Measurements from ENCODE around the gene CST3. TPM values are rescaled to one million over a fixed set of nuclear protein-coding genes. Genes with fewer than 3 reads are reported as not detected.
"Not testable (repeated sequence)": the region's sequence is repeated elsewhere in the genome, so short reads cannot be mapped to it uniquely, and the experiment has no call there.

Gene CST3
- total RNA-seq, 1 experiment from 2014 or later, result 515 TPM

DNA sequence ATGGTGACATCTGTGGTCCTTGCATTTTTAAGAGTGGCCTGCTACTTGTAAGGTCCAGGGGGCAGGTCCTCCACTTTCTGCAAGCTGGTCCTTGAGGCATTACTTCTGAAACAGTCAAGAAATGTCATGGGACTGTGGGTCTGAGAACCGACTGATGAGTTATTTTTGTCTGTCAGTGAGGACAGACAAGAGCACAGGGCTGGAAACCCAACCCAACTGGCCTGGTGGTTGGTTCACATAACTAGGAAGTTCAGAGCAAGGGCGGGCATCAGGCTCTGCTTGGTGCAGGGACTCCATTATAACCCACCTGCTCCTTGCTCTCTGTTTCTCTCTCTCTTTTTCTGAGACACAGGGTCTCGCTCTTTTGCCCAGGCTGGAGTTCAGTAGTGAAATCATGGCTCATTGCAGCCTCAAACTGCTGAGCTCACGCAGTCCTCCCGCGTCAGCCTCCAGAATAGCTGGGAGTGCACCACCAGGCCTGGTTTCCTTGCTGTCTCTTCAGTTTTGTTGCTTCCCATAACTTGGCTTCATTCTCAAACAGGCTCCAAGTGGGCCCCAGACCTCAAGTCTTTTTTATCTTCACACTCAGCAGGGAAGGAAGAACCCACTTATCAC lies 9.2 kb downstream of the CST3 start:
- no peak for DNase-seq (ENCODE audit: low read depth)

DNA sequence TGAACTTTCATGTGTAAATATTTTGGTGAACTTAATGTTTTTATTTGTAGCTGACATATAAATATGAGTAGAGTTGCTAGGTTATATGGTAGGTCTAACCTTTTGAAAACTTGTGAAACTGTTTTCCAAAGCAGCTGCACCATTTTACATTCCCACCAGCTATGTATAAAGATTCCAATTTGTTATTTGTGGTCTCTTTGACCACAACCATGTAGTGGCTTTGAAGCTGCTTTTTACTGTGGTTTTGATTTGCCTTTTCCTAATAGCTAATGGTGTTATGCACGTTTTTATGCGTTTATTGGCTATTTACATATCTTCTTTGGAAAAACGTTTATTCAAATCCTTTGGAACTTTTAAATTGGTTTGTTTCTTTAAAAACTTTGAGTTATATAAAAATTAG lies 10.3 kb downstream of the CST3 start:
- peak; percentile 43 for DNase-seq (ENCODE audit: low read depth)

DNA sequence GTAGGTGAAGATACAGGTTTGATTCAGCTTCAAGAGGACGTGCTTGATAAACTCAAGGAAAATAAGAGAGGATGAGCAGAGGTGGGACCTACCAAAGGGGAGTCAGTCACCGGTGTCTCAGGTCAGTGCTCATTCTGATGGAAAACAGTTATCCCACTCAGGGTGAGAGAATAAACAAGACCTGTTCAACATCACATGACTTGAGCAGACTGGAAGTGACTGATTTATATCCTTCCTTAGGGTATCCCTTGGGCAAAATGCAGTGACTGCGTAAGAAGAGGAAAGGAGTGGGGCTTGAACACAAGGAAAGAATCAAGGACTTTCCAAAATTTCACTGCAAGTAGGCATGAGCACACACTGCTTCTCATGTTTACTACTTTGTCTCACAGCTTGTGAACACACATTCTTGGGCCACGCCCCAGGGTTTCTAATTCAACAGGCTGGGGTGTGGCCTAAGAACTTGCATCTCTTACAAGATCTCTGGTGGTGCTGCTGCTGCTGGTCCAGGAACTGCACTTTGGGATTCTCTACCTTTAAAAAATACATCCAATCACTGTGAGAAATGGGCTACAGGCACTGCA lies 11.6 kb downstream of the CST3 start:
- DNase-seq (ENCODE audit: low read depth), result peak; percentile 48

DNA sequence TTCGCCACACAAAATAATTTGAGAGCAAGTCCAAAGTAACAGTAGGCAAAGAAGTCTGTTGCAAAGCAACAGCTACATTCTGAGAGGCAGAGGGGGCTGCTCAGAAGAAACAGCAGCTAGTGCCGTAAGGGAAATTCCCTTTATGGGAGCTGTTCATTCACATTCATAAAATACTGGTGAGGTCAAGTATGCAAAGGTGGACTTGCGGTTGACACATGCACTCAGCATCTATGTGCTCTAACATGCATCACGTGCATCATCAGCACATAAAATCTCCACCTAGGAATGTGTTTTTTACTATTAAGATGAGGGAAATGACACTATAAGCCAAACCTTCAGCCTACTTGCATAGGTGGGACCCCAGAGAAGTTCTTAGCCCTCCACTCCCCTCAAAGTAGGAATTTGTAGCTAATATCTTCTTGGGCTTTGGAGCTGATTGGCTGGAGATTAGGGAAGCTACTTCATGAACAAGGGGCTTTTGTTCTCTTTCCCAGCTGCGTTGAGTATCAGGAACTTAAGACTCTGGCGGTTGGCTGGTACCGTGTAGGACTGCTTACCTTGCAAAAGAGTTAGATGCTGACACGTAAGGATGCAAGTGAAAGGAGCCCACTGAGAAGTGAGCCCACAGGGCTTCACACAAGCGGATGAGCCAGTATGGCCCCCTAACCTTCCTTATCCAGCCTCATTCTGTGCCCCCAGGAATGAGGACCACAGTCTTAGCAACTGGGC lies 12.4 kb downstream of the CST3 start:
- no peak for DNase-seq (ENCODE audit: low read depth)

DNA sequence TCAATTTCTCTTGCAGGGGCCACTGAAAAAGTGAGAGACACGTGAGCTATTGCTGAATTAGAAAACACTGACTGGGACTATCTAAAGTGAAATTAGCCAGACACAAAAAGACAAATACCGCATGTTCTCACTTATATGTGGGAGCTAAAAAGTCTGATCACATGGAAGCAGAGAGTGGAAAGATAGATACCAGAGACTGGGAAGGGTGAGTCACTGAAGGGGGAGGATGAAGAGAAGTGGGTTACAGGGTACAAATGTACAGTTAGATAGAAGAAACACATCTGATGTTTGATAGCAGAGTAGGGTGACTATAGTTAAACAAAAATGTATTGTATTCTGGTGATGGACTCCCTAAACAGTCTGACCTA lies 13.4 kb downstream of the CST3 start:
- DNase-seq (ENCODE audit: low read depth), result peak; percentile 52

DNA sequence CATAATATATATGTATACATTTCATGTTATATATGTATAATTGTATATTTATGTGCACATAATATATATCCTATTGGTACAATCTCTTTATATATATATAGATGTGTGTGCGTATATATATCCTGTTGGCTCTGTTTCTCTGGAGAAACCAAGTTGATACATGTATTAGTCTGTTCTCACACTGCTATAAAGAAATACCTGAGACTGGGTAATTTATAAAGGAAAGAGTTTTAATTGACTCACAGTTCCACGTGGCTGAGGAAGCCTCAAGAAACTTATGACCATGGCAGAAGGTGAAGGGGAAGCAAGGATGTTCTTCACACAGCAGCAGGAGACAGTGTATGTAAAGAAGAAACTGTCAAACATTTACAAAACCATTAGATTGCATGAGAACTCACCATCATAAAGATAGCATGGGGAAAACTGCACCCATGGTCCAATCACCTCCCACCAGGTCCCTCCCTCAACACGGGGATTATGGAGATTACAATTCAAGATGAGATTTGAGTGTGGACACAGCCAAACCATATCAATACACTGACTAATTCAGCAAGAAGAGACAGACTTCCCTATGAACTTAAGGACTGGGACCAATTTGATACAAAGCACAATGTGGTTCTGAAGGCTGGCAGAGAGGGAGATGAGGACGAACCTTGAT lies 14.0 kb downstream of the CST3 start:
- no peak for DNase-seq (ENCODE audit: low read depth)

DNA sequence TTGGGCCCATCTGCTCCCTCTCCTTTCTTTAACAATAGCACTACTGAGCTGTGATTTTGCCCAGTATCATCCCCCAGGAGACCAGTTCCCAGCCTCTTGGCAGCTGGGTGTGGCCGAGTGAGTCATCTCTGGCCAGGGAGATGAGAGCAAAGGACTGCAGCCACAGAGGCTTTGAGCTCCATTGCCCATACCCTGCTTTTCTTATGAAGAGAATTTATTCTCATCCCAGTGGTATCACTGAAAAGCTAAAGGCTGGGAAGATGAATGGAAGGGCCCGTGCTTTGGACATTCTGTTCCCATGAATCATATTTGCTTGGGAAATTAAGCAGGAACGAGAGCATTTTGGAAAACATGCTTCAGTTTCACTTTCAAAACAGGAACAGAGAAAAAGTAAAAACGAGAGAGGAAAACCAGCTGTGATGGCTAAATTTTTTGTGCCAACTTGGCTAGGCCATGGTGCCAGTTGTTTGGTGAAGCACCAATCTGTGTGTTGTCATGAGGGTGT lies 14.9 kb downstream of the CST3 start:
- DNase-seq (ENCODE audit: low read depth), result peak; percentile 97

DNA sequence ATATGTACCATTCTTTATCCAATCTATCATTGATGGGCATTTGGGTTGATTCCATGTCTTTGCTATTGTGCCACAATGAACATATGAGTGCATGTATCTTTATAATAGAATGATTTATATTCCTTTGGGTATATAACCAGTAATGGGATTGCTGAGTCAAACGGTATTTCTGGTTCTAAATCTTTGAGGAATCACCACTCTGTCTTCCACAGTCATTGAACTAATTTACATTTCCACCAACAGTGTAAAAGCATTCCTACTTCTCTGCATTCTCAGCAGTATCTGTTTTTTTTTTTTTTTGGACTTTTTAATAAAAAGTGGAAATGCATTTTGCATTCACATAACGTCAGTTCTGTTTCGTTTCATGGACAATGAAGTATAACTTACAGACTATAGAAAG lies 15.4 kb downstream of the CST3 start:
- not testable (repeated sequence) for DNase-seq (ENCODE audit: low read depth)

DNA sequence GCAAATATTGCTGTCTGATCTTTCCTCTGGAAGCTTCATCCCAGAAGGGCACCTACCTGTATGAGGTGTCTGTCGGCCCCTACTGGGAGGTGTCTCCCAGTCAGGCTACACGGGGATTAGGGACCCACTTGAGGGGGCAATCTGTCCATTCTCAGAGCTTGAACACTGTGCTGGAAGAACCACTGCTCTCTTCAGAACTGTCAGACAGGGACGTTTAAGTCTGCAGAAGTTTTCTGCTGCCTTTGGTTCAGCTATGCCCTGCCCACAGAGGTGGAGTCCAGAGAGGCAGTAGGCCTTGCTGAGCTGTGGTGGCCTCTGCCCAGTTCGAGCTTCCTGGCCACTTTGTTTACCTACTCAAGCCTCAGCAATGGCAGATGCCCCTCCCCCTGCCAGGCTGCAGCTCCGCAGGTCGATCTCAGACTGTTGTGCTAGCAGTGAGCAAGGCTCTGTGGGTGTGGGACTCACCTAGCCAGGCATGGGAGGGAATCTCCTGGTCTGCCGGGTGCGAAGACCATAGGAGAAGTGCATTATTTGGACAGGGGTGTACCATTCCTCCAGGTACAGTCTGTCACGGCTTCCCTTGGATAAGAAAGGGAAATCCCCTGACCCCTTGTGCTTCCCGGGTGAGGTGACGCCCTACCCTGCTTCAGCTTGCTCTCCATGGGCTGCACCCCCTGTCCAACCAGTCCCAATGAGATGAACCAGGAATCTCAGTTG lies 16.9 kb downstream of the CST3 start:
- not testable (repeated sequence) for DNase-seq (ENCODE audit: low read depth)

DNA sequence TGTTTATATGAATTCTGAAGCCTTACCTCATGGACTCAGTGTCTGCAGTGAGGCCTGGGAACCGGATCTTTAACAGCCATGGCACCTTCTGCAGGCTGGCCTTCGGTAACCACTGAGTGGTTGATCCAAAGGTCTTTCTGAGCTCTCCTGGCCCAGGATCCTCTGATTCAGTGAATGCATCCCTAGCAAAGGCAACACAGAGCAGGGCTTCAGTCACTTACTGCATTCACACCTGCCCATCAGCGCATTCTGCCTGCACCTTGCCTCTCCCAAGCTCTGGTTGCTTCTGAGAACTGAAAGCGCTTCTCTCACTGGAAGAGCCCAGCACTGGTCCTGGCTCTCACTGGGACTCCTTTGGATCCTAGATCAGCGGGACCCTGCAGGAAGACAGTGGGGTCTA lies 23.6 kb downstream of the CST3 start:
- DNase-seq (ENCODE audit: low read depth), result no peak

DNA sequence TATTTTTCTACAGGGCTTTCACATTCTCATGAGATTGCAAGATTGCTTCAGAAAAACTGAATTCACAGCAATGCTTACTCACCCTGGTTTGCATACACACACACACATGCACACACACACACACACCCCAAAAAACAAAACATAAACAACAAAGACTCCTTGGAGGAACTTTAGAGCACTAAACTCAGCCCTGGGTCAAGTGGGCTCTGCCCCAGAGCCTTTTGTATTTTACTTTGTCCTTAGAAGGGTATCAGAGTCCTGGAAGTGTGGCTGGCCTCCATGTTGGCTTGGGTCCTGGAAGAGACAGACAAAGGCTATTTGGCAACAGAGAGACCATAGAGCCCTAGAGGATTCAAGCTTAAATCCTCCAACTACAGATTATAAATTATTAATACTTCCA lies 24.1 kb downstream of the CST3 start:
- DNase-seq (ENCODE audit: low read depth), result no peak

DNA sequence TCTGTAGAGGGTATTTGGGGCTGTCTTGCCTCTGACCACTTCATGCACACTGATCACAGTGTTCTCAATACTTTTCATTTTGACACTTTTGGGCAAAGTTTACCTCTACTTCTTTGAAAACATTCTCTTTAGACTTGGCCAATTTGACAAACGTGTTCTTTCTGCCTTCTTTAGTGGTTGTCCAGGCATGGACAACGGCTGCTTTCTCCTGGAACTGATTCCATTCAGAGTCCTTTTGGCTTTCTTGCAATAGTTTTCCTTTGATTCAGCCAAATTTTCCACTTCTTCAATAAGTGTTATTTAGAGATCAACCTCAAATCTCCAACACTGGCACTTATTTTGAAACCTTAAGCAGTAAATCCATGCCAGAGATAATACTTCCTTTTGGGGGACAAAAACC lies 25.4 kb downstream of the CST3 start:
- no peak for DNase-seq (ENCODE audit: low read depth)

DNA sequence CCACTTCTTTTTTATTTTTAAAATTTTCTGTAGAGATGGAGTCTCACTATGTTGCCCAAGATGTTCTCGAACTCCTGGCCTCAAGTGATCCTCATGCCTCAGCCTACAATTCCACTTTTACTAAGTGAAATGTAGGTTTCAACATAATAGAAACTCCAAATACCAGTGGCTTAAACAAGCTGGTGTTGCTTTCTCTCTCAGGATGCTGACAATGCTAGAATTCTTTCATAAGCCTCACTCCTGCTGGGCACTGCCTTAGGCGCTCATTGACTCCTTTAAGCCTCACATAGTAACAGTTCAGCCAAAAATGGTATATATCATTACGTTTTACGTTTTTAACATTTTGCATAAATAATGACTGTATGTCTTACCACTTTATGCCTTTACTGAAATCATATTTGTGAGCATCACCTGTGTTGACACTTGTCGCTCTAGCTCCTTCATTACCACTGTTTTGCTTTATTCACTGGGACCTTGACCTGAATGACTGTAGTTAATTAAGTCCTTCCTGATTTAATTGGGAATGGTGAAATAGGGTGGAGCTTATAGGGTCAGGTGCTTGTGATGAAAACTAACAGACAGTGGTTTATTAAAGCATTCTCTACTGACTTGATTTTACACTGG lies 28.2 kb downstream of the CST3 start:
- no peak for DNase-seq (ENCODE audit: low read depth)

DNA sequence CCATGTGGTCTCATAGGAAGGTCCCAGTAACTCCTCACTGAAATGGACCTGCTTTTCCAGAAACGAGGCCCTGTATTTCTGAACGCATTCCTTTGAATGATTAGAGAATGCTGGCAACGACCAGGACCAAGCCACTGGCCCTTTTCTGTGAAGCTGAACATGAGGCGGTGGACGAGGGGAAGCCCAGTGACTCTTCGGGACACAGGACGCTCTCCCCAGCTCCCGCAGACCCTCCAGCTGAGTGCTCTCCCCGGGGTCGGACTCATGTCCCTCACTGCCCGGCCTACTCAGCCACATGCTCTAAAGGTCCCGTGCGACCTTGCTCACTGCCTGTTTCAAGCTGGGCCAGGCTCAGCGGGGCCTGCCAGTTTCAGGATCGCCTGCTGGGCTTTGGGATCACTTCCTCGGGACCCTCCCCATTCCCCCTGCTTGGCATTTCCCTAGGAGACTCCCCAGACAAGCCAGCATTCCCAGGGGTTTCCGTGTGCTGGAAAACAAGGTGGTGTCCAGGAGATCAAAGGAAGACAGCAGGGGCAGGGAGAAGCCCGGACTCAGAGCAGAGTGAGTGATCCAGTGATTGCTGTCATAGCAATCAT lies 29.4 kb downstream of the CST3 start:
- no peak for DNase-seq (ENCODE audit: low read depth)

DNA sequence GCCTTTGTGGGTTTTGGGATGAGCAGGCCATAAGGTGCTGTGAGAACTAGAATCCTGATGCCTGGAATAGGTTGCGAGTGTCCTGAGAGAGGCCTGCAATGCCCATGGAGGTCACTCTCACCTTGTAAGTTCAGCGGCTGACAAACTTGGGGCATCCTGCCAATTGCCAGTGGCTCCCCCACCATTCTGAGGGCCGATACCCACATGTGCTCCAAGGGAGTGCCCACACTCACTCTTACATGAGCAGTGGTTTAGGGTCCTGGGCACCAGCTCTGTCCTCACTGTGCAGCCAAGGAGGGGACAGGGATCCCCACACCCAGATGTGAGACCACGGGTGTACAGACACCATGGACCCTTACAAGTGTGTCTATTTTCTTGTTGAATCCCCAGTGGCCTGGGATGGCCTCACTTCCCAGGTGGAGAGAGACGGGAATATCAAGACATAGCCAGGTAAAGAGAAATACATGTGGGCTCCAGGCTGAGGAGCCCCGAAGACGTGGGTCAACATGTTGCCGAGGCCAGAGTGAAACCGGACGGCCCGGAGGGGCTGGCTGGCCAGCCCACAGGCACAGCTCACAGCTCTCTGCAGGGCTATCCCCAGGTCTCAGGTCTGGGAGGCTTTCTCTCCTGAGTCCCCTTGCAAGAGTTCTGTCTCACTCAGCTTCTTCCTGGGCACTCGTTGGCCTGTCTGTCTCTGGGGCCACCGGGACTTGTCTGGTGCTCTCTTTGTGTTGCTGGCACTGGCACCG lies 30.1 kb downstream of the CST3 start:
- no peak for DNase-seq (ENCODE audit: low read depth)

DNA sequence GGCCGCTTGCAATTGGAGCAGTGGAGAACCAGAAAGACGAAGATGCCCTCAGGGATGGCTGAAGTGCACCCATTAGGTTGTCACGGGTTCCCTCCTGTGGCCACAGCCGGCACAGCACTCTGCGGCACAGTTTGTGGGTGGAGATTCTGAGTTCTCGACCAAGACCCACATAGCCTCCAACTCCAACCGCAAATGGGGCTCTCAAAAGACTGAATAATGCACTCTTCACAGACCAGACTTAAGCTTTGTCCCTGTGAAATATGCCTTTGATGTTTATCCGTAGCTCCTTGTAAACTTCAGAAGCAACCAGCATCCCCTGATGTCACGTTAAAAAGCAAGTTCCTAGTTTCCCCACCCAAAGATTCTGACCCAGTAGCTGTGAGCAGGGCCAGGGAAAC lies 31.1 kb downstream of the CST3 start:
- DNase-seq (ENCODE audit: low read depth), result peak; percentile 84

DNA sequence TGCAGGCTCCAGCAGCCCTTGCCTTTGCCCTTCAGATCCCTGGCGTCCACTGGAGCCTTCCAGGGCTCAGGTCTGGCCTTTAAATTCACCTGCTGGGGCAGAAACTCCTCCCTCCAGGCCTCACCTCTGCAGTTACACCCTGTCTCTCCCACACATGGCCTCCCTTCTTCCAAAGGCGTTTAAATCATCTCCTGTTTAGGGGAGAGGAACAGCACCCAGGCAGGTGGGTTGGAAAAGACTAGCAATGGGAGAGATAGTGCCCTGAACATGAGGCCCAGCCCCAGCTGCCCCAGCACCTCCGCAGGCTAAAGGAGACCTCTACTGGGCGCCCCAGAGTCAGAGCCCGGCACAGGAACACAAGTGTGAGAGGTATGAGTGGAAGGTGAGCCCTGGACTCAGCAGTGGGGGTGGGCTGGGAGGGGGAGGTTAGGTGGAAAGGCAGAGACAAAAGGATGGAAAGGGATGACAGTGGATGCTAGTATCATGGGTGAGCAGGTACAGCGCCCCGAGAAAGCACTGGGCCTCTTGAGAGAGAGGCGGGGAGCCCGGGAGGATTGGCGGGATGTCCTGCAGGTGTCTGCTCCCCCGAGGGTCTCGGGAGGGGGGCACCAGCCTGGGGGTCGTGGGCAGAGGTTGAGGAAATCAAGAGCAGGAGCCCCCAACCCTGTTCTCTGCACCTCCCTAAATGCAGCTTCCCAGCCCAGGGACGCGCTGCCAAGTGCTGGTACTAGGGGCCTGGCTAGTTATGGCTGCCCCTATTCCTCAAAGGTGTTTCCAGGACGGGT lies 31.7 kb downstream of the CST3 start, which contains the start of gene CST9:
Gene CST9 (minus strand): TSS at position 51 of the 785 bp plus-strand sequence. CDS start 53 bp downstream, outside the sequence.
- no peak for DNase-seq (ENCODE audit: low read depth)

DNA sequence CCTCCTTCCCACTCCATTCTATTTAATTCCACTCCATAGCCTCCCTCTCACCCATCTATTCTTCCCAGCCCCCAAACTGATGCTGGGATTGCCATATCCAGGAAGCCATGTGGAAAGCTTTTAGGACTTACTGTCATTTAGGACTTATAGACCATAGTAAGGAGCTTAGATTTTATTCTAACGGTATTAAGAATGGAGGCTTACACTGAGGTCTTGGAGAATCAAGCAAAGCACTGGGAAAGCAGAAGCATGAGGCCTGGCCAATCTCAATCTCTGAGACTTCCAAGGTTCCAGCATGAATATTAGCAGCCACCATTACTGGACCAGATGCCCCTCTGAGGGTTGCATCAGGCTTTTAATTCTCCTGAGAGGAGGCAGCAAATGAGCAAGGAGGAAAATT lies 33.4 kb downstream of the CST3 start:
- DNase-seq (ENCODE audit: low read depth), result no peak

DNA sequence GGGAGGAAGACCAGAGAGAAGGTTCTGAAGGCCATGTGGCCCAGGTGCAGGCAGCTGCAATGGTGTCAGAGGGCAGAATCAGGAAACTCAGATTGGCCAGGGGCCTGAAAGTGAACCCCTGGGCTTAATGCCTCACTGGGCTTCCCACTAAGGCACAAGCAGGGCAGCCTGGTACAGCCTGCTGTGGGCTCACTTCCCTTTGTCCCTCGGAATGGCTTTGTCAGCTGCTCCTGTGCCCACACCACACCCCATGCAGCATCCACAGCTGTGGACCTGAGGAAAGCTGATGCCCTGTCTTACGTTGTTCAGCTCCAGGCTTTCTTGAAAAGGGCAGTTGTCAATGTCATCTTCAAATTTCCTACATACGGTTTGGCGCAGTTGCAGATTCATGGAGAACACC lies 34.4 kb downstream of the CST3 start:
- DNase-seq (ENCODE audit: low read depth), result no peak

Data from RPMI7951 (cell line).